ENCODE measurements around the gene RAB3GAP2. TPM values are rescaled to one million over a fixed set of nuclear protein-coding genes. Genes with fewer than 3 reads are reported as not detected.
"Not testable (repeated sequence)": the region's sequence is repeated elsewhere in the genome, so short reads cannot be mapped to it uniquely, and the experiment has no call there.

Gene RAB3GAP2
- total and polyA plus RNA-seq, 10 donors, result 6.5 to 48.7 (median 37.5) TPM

DNA sequence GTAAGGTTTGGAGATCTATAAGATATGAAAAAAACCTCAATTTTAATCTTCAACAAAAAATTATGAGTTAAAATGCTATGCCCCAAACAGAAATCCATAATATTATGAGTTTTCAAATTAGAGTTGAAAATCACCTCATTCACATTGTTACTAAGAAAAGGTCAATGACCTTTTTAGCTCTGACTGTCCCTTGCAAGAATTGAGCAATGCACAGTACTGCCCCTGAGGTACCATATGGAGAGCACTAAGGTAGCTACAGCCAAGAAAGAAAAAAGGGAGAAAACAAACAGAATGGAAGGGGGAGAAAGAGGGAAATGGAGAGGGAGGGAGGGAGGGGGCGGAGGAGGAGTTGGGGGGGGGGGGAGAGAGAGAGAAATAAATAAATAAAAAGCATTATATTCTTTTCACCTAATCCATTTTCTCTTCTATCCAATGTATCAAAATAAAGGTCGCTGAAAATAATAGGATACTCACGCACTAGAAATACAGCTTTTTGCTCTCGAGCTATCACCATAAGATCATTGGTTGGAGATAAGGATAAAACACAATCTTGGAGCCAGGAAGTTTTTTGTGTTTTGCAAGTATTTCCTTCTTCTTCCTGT is 58.8 kb downstream of the RAB3GAP2 start:
- Histone ChIP-seq H3K27me3 (replicated peaks in 1 of 7) (no peaks in the 10 kb centered on the region), H3K27ac (no peak overlapping the region), H3K9me3 (no peaks in the 10 kb centered on the region), H3K36me3 (peaks cover 0 to 45% (median 16%) of the 10 kb centered on the region in 6 donors), H3K4me3 (no peak overlapping the region), H3K4me1 (peaks cover 0 to 29% (median 8%) of the 10 kb centered on the region in 6 donors)
- WGBS, 5 donors, result 73 to 84% (median 75%) methylated on average over 4 of the region's 4 CpGs
- TF ChIP-seq POLR2AphosphoS5 (IDR thresholded peaks at IDR 0.05), result no peak
- TF ChIP-seq, protein P1, sequence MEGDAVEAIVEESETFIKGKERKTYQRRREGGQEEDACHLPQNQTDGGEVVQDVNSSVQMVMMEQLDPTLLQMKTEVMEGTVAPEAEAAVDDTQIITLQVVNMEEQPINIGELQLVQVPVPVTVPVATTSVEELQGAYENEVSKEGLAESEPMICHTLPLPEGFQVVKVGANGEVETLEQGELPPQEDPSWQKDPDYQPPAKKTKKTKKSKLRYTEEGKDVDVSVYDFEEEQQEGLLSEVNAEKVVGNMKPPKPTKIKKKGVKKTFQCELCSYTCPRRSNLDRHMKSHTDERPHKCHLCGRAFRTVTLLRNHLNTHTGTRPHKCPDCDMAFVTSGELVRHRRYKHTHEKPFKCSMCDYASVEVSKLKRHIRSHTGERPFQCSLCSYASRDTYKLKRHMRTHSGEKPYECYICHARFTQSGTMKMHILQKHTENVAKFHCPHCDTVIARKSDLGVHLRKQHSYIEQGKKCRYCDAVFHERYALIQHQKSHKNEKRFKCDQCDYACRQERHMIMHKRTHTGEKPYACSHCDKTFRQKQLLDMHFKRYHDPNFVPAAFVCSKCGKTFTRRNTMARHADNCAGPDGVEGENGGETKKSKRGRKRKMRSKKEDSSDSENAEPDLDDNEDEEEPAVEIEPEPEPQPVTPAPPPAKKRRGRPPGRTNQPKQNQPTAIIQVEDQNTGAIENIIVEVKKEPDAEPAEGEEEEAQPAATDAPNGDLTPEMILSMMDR (IDR thresholded peaks at IDR 0.05 in 8 of 11, conservative IDR thresholded peaks at IDR 0.05 in 3 of 11), result no peak
- TF ChIP-seq POLR2A (IDR thresholded peaks at IDR 0.05), result no peak
- intact Hi-C loops (cut with DNase I; ENCODE audit: low total_unique reads), result no loop called here
- no peak for DNase-seq

DNA sequence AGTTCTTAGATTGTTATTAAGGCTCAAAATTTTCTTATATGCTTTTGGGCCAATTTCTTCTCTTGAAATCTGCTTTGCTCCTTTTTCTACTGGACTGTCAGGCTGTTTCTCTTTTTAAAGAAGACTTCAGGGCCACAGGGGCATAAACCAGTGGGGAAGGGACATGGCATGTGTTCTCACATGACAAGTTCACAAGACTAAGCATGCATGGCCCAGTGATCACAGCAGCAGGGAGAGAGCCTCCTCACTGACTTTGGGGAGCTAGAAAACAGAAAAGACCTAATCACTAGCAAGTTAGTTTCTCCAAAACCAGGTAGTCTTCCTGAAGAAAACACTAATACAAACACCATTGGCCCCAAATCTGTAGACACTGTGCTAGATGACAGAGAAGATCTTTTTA is 64.8 kb downstream of the RAB3GAP2 start:
- no peak overlapping the region for H3K27ac ChIP-seq
- intact Hi-C loops (cut with DNase I; ENCODE audit: low total_unique reads), result no loop called here
- TF ChIP-seq, protein P1 (IDR thresholded peaks at IDR 0.05 in 8 of 11, conservative IDR thresholded peaks at IDR 0.05 in 3 of 11), result no peak
- TF ChIP-seq POLR2AphosphoS5 (IDR thresholded peaks at IDR 0.05) (no peak), POLR2A (IDR thresholded peaks at IDR 0.05) (no peak)

DNA sequence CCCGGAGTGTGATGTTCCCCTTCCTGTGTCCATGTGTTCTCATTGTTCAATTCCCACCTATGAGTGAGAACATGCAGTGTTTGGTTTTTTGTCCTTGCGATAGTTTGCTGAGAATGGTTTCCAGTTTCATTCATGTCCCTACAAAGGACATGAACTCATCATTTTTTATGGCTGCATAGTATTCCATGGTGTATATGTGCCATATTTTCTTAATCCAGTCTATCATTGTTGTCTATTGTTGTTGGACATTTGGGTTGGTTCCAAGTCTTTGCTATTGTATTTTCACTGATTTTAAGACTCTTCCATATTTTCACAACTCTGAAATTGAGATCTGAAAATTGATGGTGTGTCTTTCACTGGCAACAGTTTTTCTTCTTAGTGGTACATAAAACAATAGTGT is 67.5 kb downstream of the RAB3GAP2 start:
- H3K9me3 ChIP-seq; H3K4me1 ChIP-seq; H3K27ac ChIP-seq; intact Hi-C loops (cut with DNase I; ENCODE audit: low total_unique reads); H3K27me3 ChIP-seq (replicated peaks in 1 of 7); DNase-seq; H3K4me3 ChIP-seq: not testable (repeated sequence)
- WGBS, 5 donors, result 86 to 100% (median 100%) methylated on average over 1 to 2 of the region's 2 CpGs
- peaks cover 0 to 98% (median 57%) of the 10 kb centered on the region in 6 donors for H3K36me3 ChIP-seq

More for the DNA sequence above, 64.8 kb downstream of the RAB3GAP2 start:
- DNase-seq, result no peak
- Histone ChIP-seq H3K27me3 (replicated peaks in 1 of 7) (no peaks in the 10 kb centered on the region), H3K4me3 (no peak overlapping the region), H3K4me1 (no peaks in the 10 kb centered on the region), H3K9me3 (peaks cover 0 to 9% (median 0%) of the 10 kb centered on the region in 8 donors), H3K36me3 (peaks cover 0 to 98% (median 48%) of the 10 kb centered on the region in 6 donors)

GRCh38 chr1:220203816-220204215 is 68.4 kb downstream of the RAB3GAP2 start:
- peaks cover 0 to 98% (median 58%) of the 10 kb centered on the region in 6 donors for H3K36me3 ChIP-seq
- WGBS, 5 donors, result 84 to 93% (median 88%) methylated on average over 2 of the region's 2 CpGs
- H3K27ac ChIP-seq, result no peak overlapping the region
- DNase-seq, result no peak
- TF ChIP-seq POLR2AphosphoS5 (IDR thresholded peaks at IDR 0.05), result no peak
- intact Hi-C loops (cut with DNase I; ENCODE audit: low total_unique reads), result no loop called here
- no peaks in the 10 kb centered on the region for H3K4me1 ChIP-seq
- H3K9me3 ChIP-seq, result peaks cover 0 to 9% (median 0%) of the 10 kb centered on the region in 8 donors
- no peaks in the 10 kb centered on the region for H3K27me3 ChIP-seq (replicated peaks in 1 of 7)
- no peak overlapping the region for H3K4me3 ChIP-seq

DNA sequence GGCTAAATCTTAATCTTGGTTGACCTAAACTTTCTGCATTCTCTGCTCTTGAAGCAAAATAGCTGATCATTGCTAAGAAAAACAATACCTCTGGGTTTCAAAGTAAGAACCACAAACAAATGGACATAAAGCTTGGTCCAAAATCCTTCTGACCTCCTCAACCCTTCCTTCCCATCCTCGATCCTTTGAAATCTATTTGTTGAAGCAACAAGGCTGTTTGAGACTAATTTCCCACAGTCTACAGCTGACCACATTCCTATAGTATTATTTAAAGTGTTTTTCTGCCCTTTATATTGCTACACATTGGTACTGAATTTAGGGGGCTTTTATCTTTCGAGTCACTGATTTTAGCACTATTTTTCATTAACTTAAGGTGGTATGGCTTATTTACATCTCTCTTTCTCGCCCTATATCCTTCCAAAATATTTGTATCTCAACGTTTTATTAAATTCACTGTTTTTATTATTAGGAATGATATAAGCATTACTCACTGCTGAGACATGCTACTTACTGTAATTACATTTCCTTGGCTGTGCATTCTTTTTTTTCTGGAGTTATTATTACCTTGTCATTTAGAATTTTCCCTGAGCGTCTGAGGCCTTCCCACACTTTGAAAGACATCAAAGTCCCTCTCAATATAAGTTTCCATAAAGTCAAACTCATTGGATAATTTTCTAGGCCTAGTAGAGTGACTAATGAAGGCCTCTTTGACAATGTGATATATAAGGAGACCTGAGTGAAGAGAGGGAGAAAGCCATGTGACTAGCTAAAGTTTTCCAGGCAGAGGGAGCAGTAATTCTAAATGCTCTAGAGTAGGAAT is 73.9 kb downstream of the RAB3GAP2 start:
- Histone ChIP-seq H3K27ac (no peak overlapping the region), H3K9me3 (no peaks in the 10 kb centered on the region), H3K36me3 (peaks cover 6 to 98% (median 56%) of the 10 kb centered on the region in 6 donors), H3K4me1 (no peaks in the 10 kb centered on the region), H3K4me3 (no peak overlapping the region), H3K27me3 (replicated peaks in 1 of 7) (no peaks in the 10 kb centered on the region)
- TF ChIP-seq POLR2A (IDR thresholded peaks at IDR 0.05), result no peak
- TF ChIP-seq, protein P1 (IDR thresholded peaks at IDR 0.05 in 8 of 11, conservative IDR thresholded peaks at IDR 0.05 in 3 of 11), result no peak
- intact Hi-C loops (cut with DNase I; ENCODE audit: low total_unique reads), result no loop called here
- WGBS, 5 donors, result 93 to 97% (median 94%) methylated on average over 5 of the region's 5 CpGs
- DNase-seq, result no peak

All from spleen (tissue), 11 donors.